Measurements from ENCODE around the gene DHCR24. TPM values are rescaled to one million over a fixed set of nuclear protein-coding genes. Genes with fewer than 3 reads are reported as not detected.

Gene DHCR24
- total and polyA plus RNA-seq, 2 donors (not counting 3 experiments of a cell fraction or from before 2014, with no cell fraction given): 223 to 239 TPM

DNA sequence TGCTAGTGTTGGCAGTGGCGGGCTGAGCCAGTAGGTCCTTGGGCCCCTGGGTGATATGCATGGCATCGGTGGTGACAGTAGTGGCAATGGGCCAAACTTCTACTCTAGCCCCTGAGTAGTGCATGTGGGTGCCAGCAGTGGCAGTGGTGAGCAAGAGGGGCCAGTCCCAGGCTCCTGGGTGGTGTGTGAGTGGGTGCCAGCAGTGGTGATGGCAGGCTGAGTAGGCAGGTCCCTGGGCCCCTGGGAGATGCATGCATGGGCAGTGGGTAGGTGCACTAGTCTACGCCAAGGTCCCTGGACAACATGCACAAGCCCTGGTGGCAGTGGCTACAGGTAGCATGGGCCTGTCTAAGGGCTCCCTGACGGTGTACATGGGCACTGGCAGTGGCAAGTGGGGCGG, 61.3 kb downstream of the DHCR24 start:
- dilution Hi-C loops (cut with MboI; ENCODE audit: extremely low pct_ligation_motif_present, low sequenced_read_pairs) (no loop called here), intact Hi-C loops (cut with micrococcal nuclease) (no loop called here)
- no peaks in the 10 kb centered on the region for H3K9me3 ChIP-seq (replicated peaks; ENCODE audit: control insufficient read depth, insufficient read depth, low read length)
- H4K20me1 ChIP-seq (replicated peaks; ENCODE audit: control insufficient read depth, extremely low read depth, insufficient read depth, low read length): no peaks in the 10 kb centered on the region
- no peaks in the 10 kb centered on the region for H3K79me2 ChIP-seq (ENCODE audit: control insufficient read depth, insufficient read depth, low read length)
- TF ChIP-seq POLR2AphosphoS5 (IDR thresholded peaks at IDR 0.05; ENCODE audit: insufficient read depth, low read depth, low read length): no peak
- no peak for TF ChIP-seq MYC (IDR thresholded peaks at IDR 0.05; ENCODE audit: low read depth, low read length)
- FAIRE-seq: no peak
- no TSS peak for BruUV-seq (replicated peaks)
- H3K4me1 ChIP-seq (ENCODE audit: control insufficient read depth, extremely low read depth, insufficient read depth, low read length): no peaks in the 10 kb centered on the region
- no peak overlapping the region for H3K9ac ChIP-seq (replicated peaks; ENCODE audit: extremely low read depth, insufficient read depth, low read length)
- no peaks in the 10 kb centered on the region for H3K9me1 ChIP-seq (replicated peaks; ENCODE audit: control insufficient read depth, extremely low read depth, insufficient read depth, low read length)
- no peak overlapping the region for H3K4me3 ChIP-seq (replicated peaks in 1 of 3; ENCODE audit: insufficient read depth in 1 of 3, low read depth in 1 of 3, low read length in 3 of 3)
- DNase-seq (ENCODE audit: low read depth, low spot score): no peak
- no peak overlapping the region for H2AFZ ChIP-seq (ENCODE audit: low read depth, low read length)
- no peak overlapping the region for H3K27ac ChIP-seq (ENCODE audit: insufficient read depth, low read depth, low read length)
- CTCF ChIA-PET: no interaction called here
- no peak overlapping the region for H3K4me2 ChIP-seq (ENCODE audit: insufficient read depth, low read length)
- POLR2A ChIA-PET: no interaction called here
- peaks cover 1 to 7% of the 10 kb centered on the region in 2 experiments for H3K27me3 ChIP-seq (ENCODE audit: control insufficient read depth in 2 of 2, insufficient read depth in 2 of 2, low read length in 2 of 2)
- no peaks in the 10 kb centered on the region for H3K36me3 ChIP-seq (ENCODE audit: control insufficient read depth in 2 of 2, extremely low read depth in 1 of 2, insufficient read depth in 2 of 2, low read length in 2 of 2)

GRCh38 chr1:54823670-54824069, 63.3 kb downstream of the DHCR24 start:
- no peak for TF ChIP-seq CTCF (IDR thresholded peaks at IDR 0.05; ENCODE audit: extremely low read depth in 1 of 2, insufficient read depth in 1 of 2, low read depth in 1 of 2, low read length in 2 of 2)
- TF ChIP-seq POLR2AphosphoS5 (IDR thresholded peaks at IDR 0.05; ENCODE audit: insufficient read depth, low read depth, low read length): no peak
- no peak for TF ChIP-seq GATA2 (IDR thresholded peaks at IDR 0.05; ENCODE audit: insufficient read depth, insufficient read length, low read depth, low read length)
- TF ChIP-seq POLR2A (IDR thresholded peaks at IDR 0.05; ENCODE audit: low read depth, low read length): no peak
- Histone ChIP-seq H3K9ac (replicated peaks; ENCODE audit: extremely low read depth, insufficient read depth, low read length) (no peak overlapping the region), H3K9me3 (replicated peaks; ENCODE audit: control insufficient read depth, insufficient read depth, low read length) (no peaks in the 10 kb centered on the region), H3K27me3 (ENCODE audit: control insufficient read depth in 2 of 2, insufficient read depth in 2 of 2, low read length in 2 of 2) (peaks cover 0 to 4% of the 10 kb centered on the region in 2 experiments), H3K4me3 (replicated peaks in 1 of 3; ENCODE audit: insufficient read depth in 1 of 3, low read depth in 1 of 3, low read length in 3 of 3) (no peak overlapping the region), H3K4me2 (ENCODE audit: insufficient read depth, low read length) (no peak overlapping the region), H3K79me2 (ENCODE audit: control insufficient read depth, insufficient read depth, low read length) (no peaks in the 10 kb centered on the region), H3K9me1 (replicated peaks; ENCODE audit: control insufficient read depth, extremely low read depth, insufficient read depth, low read length) (no peaks in the 10 kb centered on the region), H2AFZ (ENCODE audit: low read depth, low read length) (no peak overlapping the region), H3K4me1 (ENCODE audit: control insufficient read depth, extremely low read depth, insufficient read depth, low read length) (no peaks in the 10 kb centered on the region), H4K20me1 (replicated peaks; ENCODE audit: control insufficient read depth, extremely low read depth, insufficient read depth, low read length) (no peaks in the 10 kb centered on the region), H3K36me3 (ENCODE audit: control insufficient read depth in 2 of 2, extremely low read depth in 1 of 2, insufficient read depth in 2 of 2, low read length in 2 of 2) (no peaks in the 10 kb centered on the region), H3K27ac (ENCODE audit: insufficient read depth, low read depth, low read length) (no peak overlapping the region)
- ChIA-PET CTCF (no interaction called here), POLR2A (no interaction called here)
- no peak for FAIRE-seq
- intact Hi-C loops (cut with micrococcal nuclease): no loop called here
- no peak for DNase-seq (ENCODE audit: low read depth, low spot score)
- no TSS peak for BruUV-seq (replicated peaks)
- dilution Hi-C loops (cut with MboI; ENCODE audit: extremely low pct_ligation_motif_present, low sequenced_read_pairs): no loop called here

All from endothelial cell of umbilical vein (primary cell).